ENCODE measurements around the gene ARID2. TPM values are rescaled to one million over a fixed set of nuclear protein-coding genes. Genes with fewer than 3 reads are reported as not detected.
A peak's percentile ranks its signal among the peaks of the same experiment; 100 is the strongest.

Gene ARID2
- polyA plus RNA-seq, 1 donor, result 17.2 TPM

GRCh38 chr12:45850302-45850701 is 120.8 kb downstream of the ARID2 start:
- Histone ChIP-seq H3K27ac (ENCODE audit: low read length) (no peak overlapping the region), H3K4me1 (ENCODE audit: control insufficient read depth, insufficient read depth, low read length) (no peaks in the 10 kb centered on the region), H3K36me3 (ENCODE audit: control insufficient read depth, insufficient read depth, low read length) (peaks cover 43% of the 10 kb centered on the region), H3K4me3 (ENCODE audit: low read length) (no peak overlapping the region), H3K9me3 (ENCODE audit: control insufficient read depth, low read depth, low read length) (no peaks in the 10 kb centered on the region), H3K27me3 (ENCODE audit: control insufficient read depth, insufficient read depth, low read length) (no peaks in the 10 kb centered on the region)
- DNase-seq, result no peak

GRCh38 chr12:45852508-45852907 is 123.0 kb downstream of the ARID2 start:
- no peaks in the 10 kb centered on the region for H3K4me1 ChIP-seq (ENCODE audit: control insufficient read depth, insufficient read depth, low read length)
- no peaks in the 10 kb centered on the region for H3K27me3 ChIP-seq (ENCODE audit: control insufficient read depth, insufficient read depth, low read length)
- no peak for DNase-seq
- H3K4me3 ChIP-seq (ENCODE audit: low read length), result no peak overlapping the region
- no peak overlapping the region for H3K27ac ChIP-seq (ENCODE audit: low read length)
- H3K9me3 ChIP-seq (ENCODE audit: control insufficient read depth, low read depth, low read length), result no peaks in the 10 kb centered on the region
- peaks cover 39% of the 10 kb centered on the region for H3K36me3 ChIP-seq (ENCODE audit: control insufficient read depth, insufficient read depth, low read length)
- WGBS (ENCODE audit: insufficient coverage, low lambda C conversion rate), result 100% methylated on average over 3 of the region's 7 CpGs

- Histone ChIP-seq H3K4me1 (ENCODE audit: control insufficient read depth, insufficient read depth, low read length) (no peaks in the 10 kb centered on the region), H3K4me3 (ENCODE audit: low read length) (no peak overlapping the region), H3K27ac (ENCODE audit: low read length) (no peak overlapping the region), H3K27me3 (ENCODE audit: control insufficient read depth, insufficient read depth, low read length) (no peaks in the 10 kb centered on the region), H3K36me3 (ENCODE audit: control insufficient read depth, insufficient read depth, low read length) (peaks cover 44% of the 10 kb centered on the region), H3K9me3 (ENCODE audit: control insufficient read depth, low read depth, low read length) (no peaks in the 10 kb centered on the region)
- 100% methylated on average over 1 of the region's 3 CpGs for WGBS (ENCODE audit: insufficient coverage, low lambda C conversion rate)
- DNase-seq, result no peak
These were observed 124.0 kb downstream of the ARID2 start for GRCh38 chr12:45853550-45853949.

- Histone ChIP-seq H3K36me3 (ENCODE audit: control insufficient read depth, insufficient read depth, low read length) (peaks cover 19% of the 10 kb centered on the region), H3K9me3 (ENCODE audit: control insufficient read depth, low read depth, low read length) (no peaks in the 10 kb centered on the region), H3K27ac (ENCODE audit: low read length) (no peak overlapping the region), H3K4me3 (ENCODE audit: low read length) (no peak overlapping the region), H3K27me3 (ENCODE audit: control insufficient read depth, insufficient read depth, low read length) (no peaks in the 10 kb centered on the region), H3K4me1 (ENCODE audit: control insufficient read depth, insufficient read depth, low read length) (no peaks in the 10 kb centered on the region)
- 100% methylated on average over 1 of the region's 2 CpGs for WGBS (ENCODE audit: insufficient coverage, low lambda C conversion rate)
- DNase-seq, result no peak
These were observed 133.8 kb downstream of the ARID2 start for GRCh38 chr12:45863332-45863731.

- H3K36me3 ChIP-seq (ENCODE audit: control insufficient read depth, insufficient read depth, low read length), result peaks cover 14% of the 10 kb centered on the region
- H3K27ac ChIP-seq (ENCODE audit: low read length), result no peak overlapping the region
- no peaks in the 10 kb centered on the region for H3K27me3 ChIP-seq (ENCODE audit: control insufficient read depth, insufficient read depth, low read length)
- no peaks in the 10 kb centered on the region for H3K9me3 ChIP-seq (ENCODE audit: control insufficient read depth, low read depth, low read length)
- no peaks in the 10 kb centered on the region for H3K4me1 ChIP-seq (ENCODE audit: control insufficient read depth, insufficient read depth, low read length)
- WGBS (ENCODE audit: insufficient coverage, low lambda C conversion rate), result no CpG with 5 or more reads among the region's 1 CpG
- H3K4me3 ChIP-seq (ENCODE audit: low read length), result no peak overlapping the region
- DNase-seq, result no peak
These were observed 136.8 kb downstream of the ARID2 start for GRCh38 chr12:45866299-45866698.

- Histone ChIP-seq H3K9me3 (ENCODE audit: control insufficient read depth, low read depth, low read length) (peaks cover 6% of the 10 kb centered on the region), H3K36me3 (ENCODE audit: control insufficient read depth, insufficient read depth, low read length) (peaks cover 36% of the 10 kb centered on the region), H3K4me1 (ENCODE audit: control insufficient read depth, insufficient read depth, low read length) (no peaks in the 10 kb centered on the region), H3K27me3 (ENCODE audit: control insufficient read depth, insufficient read depth, low read length) (no peaks in the 10 kb centered on the region), H3K27ac (ENCODE audit: low read length) (no peak overlapping the region), H3K4me3 (ENCODE audit: low read length) (no peak overlapping the region)
- no peak for DNase-seq
- WGBS (ENCODE audit: insufficient coverage, low lambda C conversion rate), result no CpG with 5 or more reads among the region's 7 CpGs
These were observed 142.9 kb downstream of the ARID2 start for GRCh38 chr12:45872446-45872845.

- Histone ChIP-seq H3K27ac (ENCODE audit: low read length) (no peak overlapping the region), H3K27me3 (ENCODE audit: control insufficient read depth, insufficient read depth, low read length) (no peaks in the 10 kb centered on the region), H3K4me3 (ENCODE audit: low read length) (no peak overlapping the region), H3K4me1 (ENCODE audit: control insufficient read depth, insufficient read depth, low read length) (no peaks in the 10 kb centered on the region), H3K9me3 (ENCODE audit: control insufficient read depth, low read depth, low read length) (peaks cover 6% of the 10 kb centered on the region), H3K36me3 (ENCODE audit: control insufficient read depth, insufficient read depth, low read length) (peaks cover 36% of the 10 kb centered on the region)
- WGBS (ENCODE audit: insufficient coverage, low lambda C conversion rate), result no CpG with 5 or more reads among the region's 5 CpGs
- no peak for DNase-seq
These were observed 147.6 kb downstream of the ARID2 start for GRCh38 chr12:45877069-45877468.

- peaks cover 32% of the 10 kb centered on the region for H3K36me3 ChIP-seq (ENCODE audit: control insufficient read depth, insufficient read depth, low read length)
- WGBS (ENCODE audit: insufficient coverage, low lambda C conversion rate), result no CpG with 5 or more reads among the region's 8 CpGs
- no peaks in the 10 kb centered on the region for H3K27me3 ChIP-seq (ENCODE audit: control insufficient read depth, insufficient read depth, low read length)
- no peak for DNase-seq
- H3K4me1 ChIP-seq (ENCODE audit: control insufficient read depth, insufficient read depth, low read length), result no peaks in the 10 kb centered on the region
- H3K27ac ChIP-seq (ENCODE audit: low read length), result no peak overlapping the region
- H3K9me3 ChIP-seq (ENCODE audit: control insufficient read depth, low read depth, low read length), result peaks cover 6% of the 10 kb centered on the region
- no peak overlapping the region for H3K4me3 ChIP-seq (ENCODE audit: low read length)
These were observed 149.2 kb downstream of the ARID2 start for GRCh38 chr12:45878630-45879255.

GRCh38 chr12:45879363-45879895 is 149.9 kb downstream of the ARID2 start:
- Histone ChIP-seq H3K27me3 (ENCODE audit: control insufficient read depth, insufficient read depth, low read length) (no peaks in the 10 kb centered on the region), H3K27ac (ENCODE audit: low read length) (no peak overlapping the region), H3K4me1 (ENCODE audit: control insufficient read depth, insufficient read depth, low read length) (no peaks in the 10 kb centered on the region), H3K9me3 (ENCODE audit: control insufficient read depth, low read depth, low read length) (peaks cover 6% of the 10 kb centered on the region), H3K36me3 (ENCODE audit: control insufficient read depth, insufficient read depth, low read length) (peaks cover 26% of the 10 kb centered on the region), H3K4me3 (ENCODE audit: low read length) (no peak overlapping the region)
- peak in 1 of 2 donors; percentile 7 for DNase-seq
- no CpG with 5 or more reads among the region's 2 CpGs for WGBS (ENCODE audit: insufficient coverage, low lambda C conversion rate)

- Histone ChIP-seq H3K4me1 (ENCODE audit: control insufficient read depth, insufficient read depth, low read length) (no peaks in the 10 kb centered on the region), H3K9me3 (ENCODE audit: control insufficient read depth, low read depth, low read length) (peaks cover 3% of the 10 kb centered on the region), H3K36me3 (ENCODE audit: control insufficient read depth, insufficient read depth, low read length) (peaks cover 21% of the 10 kb centered on the region), H3K27me3 (ENCODE audit: control insufficient read depth, insufficient read depth, low read length) (no peaks in the 10 kb centered on the region), H3K4me3 (ENCODE audit: low read length) (no peak overlapping the region), H3K27ac (ENCODE audit: low read length) (no peak overlapping the region)
- no peak for DNase-seq
- WGBS (ENCODE audit: insufficient coverage, low lambda C conversion rate), result no CpG with 5 or more reads among the region's 2 CpGs
These were observed 151.0 kb downstream of the ARID2 start for GRCh38 chr12:45880533-45880932.

- H3K9me3 ChIP-seq (ENCODE audit: control insufficient read depth, low read depth, low read length), result no peaks in the 10 kb centered on the region
- H3K36me3 ChIP-seq (ENCODE audit: control insufficient read depth, insufficient read depth, low read length), result peaks cover 19% of the 10 kb centered on the region
- H3K27me3 ChIP-seq (ENCODE audit: control insufficient read depth, insufficient read depth, low read length), result no peaks in the 10 kb centered on the region
- no peaks in the 10 kb centered on the region for H3K4me1 ChIP-seq (ENCODE audit: control insufficient read depth, insufficient read depth, low read length)
- no peak overlapping the region for H3K27ac ChIP-seq (ENCODE audit: low read length)
- 100% methylated on average over 1 of the region's 1 CpG for WGBS (ENCODE audit: insufficient coverage, low lambda C conversion rate)
- no peak for DNase-seq
- no peak overlapping the region for H3K4me3 ChIP-seq (ENCODE audit: low read length)
These were observed 153.7 kb downstream of the ARID2 start for GRCh38 chr12:45883187-45883586.

Data from large intestine (tissue), 3 donors.